ENCODE results near the gene CYS1.
"Not testable (repeated sequence)": the region's sequence is repeated elsewhere in the genome, so short reads cannot be mapped to it uniquely, and the experiment has no call there.

CYS1 gene

DNA sequence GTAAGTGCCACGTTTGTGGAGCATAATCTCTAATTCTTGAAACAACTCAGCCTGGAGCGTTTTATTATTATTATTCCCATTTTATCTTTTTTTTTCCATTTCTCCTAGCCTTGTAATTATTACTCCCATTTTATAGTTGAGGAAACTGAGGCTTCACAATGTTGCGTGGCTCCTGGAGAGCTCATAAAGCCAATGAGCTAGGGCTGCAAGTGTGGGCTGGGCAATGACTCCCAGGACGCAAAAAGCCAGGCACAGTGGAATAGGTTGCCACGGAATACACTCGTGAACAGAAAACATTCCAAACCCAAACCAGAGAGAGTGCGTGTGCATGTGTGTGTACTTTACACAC is 50.4 kb downstream of the CYS1 start:
- no peak for DNase-seq (ENCODE audit: low spot score)

DNA sequence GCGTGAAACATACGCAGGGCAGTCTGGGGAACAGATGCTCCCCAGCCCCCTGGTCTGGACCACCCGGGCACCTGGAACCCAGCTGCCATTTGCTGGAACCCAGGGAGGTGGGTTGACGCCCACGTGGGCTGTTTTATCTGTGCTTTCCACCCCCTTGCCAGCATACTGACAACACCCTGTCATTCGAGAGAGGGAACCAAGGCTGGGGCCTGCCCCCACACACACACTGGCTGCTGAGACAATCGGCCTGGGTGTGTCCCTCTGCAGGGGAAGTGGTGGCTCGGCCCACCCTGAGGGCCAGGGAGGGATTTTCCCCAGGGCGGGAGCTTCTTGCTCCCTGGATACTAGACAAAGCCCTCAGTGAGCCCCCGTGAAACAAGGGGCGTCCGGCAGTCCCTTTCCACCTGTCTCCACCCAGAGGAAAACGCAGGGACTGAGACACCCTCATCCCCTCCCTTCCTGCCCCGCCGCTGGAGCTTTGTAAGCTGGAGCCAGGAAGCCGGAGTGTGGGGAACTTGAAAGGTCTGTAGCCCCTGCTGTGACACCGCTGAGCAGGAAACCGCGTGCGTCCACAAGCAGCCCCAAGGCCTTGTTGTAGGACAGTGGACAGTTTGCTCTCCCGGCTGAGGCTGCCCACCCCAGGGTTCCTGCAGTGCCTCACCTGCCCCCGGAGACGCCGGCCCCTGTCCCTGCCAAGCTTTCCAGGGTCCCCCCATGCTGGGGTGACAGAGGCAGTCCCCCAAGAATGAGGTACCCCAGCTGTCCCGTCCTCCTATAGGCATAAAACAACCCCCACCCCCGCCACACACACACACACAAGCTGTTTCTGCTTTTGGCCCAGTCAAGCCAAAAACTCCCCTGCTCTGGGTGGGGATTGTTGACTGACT is 51.0 kb downstream of the CYS1 start:
- DNase-seq (ENCODE audit: low spot score), result peak; percentile 58

DNA sequence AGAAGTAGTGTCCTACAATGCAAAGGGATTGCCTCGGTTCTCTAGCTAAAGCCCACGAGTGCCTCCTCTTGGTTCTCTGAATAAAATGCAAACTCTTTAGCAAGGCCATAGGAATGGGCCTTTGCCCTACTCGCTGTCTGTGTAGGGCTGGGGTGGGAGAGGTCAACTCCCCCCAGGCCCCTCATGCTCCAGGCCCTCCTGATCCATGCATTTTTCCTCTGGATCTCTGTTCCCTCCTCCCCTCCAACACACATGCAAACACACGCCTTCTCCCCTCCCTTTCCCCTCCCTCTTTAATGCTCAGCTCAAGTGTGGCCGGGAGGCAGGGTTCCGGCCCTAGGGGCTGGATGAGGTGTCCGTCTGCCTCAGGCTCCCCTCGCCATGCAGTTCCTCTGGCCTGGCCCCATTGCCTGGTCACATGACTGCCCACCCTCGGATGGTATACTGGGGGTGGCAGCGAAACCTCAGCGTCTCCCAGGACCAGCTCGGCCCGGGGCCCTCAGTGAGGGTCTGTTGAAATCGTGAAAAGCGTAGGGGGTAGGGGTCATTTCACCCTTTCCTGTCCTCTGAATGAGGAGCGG is 51.7 kb downstream of the CYS1 start:
- DNase-seq (ENCODE audit: low spot score), result no peak

DNA sequence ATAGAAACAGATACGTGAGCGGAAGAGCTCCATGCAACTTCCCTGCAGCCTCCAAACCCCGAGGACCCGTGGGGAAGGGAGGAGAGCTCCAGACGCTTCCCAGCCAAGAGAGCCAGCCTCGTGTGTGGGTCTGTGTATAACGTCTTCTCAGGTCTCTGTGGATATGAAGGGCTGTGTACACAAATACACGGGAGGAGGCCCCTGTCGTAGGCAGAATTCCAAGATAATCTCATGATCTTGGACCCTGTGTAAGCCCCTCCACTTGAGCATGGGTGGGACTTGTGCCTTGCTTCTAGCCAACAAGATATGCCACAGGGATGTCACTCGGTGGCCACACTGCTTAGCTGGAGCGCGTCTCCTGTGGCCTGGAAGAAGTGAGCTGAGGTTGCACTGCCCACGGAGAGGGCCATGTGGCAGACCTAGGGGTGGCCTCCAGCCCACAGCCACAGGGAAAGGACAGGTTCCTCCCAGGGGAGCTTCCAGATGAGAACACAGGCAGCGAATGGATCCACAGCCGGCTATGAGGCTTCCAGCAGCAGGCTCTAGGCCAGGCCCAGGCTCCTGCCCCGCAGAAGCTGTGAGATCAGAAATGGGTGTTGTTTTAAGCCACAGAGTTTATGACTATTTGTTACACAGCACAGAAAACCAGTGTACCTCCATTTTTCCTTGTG is 52.4 kb downstream of the CYS1 start:
- no peak for DNase-seq (ENCODE audit: low spot score)

DNA sequence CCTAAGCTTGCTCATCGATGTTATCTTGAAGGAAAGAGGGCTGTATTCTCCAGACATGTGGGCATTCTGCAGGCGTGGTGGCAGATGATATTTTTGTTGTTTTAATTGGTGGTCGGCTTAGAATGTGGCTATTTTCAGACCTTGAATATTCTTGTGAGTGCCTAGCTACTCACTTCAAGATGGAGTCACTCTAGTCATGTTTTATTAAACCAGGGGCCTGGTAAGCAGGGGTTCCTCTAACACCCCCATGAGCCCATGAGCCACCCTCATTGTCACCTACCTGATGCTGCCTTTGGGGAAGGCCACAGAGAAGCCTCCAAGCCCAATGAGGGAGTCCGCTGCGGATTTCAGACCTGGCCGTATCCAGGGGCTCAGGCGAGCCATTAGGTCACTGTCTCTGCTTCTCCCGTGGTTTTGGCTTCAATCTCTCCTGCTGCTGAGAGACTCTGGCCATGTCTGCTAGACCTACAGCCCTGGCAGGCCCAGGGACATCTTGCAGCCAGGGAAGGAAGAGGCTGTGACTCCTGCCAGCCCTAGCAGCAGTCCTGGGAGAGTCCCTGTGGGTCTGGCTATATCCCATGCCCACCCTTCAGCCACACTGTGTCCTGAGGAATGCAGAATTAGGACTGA is 53.2 kb downstream of the CYS1 start:
- no peak for DNase-seq (ENCODE audit: low spot score)

DNA sequence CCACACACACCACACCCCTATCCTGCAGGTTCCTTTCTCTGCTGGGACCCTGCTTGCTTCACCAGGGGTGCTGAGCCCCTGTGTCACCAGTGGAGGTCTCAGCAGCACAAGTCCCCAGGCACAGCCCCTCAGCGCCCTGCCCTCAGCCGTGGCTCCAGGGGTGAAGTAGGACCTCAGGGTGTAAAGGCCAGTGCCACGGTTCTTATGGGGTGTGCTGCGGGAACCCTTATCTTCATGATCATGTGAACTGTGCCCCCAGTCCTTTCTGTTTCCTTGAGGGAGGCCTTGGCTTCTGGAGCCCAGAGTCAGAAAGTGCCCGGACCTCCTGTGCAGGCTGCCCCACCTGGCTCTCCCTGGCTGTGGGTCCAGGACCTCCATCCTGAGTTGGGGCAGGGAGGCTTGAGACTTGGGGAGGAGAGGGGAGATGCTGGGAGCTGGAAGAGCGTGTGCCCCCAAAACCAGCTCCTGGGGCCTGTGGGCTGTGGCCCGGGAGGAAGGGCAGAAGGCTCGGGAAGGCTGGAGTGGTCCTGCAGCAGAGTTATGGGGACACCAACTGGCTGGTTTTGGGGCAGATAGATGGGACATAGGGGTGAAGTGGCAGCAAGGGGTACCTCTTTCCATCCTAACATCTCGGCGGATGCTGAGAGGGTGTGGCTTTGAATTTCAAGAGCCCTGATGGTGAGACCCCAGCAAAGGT is 57.1 kb downstream of the CYS1 start:
- no peak for DNase-seq (ENCODE audit: low spot score)

DNA sequence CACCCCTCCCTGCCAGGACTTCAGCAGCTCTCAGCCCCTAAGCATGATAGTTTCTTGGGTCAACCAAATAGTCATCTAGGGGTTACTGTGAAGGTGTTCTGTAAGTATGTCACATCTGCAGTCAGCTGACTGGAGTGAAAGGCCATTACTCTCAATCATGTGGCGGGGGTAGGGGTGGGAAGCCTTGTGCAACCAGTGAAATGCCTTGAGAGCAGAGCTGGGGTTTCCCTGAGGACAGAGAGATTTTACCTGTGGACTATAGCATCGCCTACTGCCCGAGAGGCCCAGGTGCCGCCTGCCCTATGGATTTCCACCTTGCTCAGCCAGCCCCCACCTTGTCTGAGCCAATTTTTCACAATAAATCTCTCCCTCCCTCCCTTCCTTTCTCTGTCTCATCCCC is 57.8 kb downstream of the CYS1 start:
- no peak for DNase-seq (ENCODE audit: low spot score)

DNA sequence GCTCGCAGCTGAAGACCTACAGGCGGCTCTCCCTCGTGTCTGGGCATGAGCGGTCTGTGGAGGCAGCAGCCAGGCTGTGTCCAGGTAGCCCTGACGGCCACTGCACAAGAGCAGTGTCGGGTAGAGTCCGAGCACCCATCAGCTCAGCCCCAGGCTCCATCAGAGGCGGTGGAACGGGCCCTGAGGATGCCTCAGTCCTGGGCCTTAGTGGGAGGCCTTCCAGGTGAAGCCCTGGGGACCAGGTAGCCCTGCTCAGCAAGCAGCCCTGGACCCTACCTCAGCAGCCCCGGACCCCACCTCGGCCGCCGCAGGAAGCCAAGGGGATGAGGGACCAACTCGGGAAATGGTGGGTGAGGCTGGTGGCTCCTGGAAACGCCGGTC is 58.2 kb downstream of the CYS1 start:
- DNase-seq (ENCODE audit: low spot score), result no peak

DNA sequence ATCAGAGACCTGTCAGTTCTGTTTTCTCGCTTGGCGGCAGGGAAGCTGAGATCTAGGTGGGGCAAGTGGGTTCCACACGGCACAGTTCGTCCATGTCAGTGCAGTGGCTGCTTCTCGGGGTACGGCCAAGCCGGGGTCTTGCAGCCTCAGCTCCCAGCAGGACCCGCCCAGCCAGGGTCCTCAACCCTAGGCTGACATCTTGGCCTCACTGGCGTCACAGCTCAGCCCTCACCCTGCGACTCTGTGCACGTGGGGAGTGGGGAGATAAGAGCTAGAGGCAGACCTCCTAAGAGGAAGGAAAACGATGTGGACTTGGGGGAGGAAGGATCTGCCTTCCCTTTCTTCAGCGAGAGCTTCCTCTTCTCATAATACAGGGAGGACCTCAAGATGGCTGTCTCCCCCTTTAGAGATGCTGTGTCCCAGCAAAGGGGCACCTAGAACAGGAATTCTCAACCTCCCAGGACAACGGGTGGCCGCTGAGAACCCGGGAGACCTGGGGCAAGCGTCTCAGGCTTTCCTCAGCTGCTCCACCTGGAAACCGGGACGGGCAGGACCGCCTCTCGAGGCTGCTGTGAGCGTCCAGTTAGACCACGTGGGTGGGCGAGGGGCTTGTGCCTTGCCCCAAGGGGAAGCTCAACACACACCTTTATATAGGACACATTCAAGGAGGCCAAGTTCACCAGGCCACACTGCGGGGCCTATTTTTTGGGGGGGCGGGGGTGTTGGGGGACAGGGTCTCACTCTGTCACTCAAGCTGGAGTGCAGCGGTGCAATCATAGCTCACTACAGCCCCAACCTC is 60.4 kb downstream of the CYS1 start:
- no peak for DNase-seq (ENCODE audit: low spot score)

DNA sequence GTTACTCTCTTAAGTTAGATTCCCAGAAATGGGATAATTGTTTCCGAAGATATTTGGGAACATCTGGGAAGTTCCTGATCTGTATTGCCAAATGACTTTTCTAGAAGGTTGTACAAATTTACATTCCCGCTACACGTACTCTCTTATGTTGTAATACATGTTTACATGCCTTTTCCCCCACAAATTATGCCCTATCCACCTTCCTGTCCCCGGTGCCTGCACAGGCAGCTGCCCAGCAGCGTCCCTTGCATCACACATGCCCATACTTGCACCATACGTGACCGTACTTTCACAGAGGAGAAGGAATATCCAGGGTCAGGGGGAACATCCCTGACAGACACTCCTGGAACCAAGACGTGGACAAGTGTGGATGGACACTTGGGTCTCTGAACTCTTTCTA is 61.0 kb downstream of the CYS1 start:
- no peak for DNase-seq (ENCODE audit: low spot score)

DNA sequence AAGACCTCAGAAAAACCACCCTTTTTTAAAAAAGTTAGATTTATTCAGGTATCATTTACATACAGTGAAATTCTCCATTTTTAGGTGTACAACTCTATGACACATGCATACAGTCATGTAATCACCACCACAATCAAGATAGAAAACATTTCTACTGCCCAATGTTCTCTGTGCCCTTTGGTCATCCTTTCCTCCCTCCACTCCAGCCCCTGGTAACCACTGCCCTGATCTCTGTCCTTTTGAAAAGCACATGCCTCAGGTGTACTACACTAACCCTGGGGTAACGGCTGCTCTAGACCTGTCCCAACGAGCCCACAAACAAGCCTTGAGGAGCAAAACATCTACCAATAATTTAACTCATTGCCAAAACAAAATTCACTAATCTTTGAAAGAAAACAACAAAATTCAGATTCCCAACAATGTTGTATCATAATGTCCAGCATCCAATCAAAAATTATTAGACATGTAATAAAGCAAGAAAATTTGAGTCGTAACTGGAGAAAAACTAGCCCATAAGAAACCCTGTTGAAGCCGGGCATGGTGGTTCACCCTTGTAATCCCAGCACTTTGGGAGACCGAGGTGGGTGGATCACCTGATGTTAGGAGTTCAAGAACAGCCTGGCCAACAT is 62.8 kb downstream of the CYS1 start:
- DNase-seq (ENCODE audit: low spot score), result no peak

DNA sequence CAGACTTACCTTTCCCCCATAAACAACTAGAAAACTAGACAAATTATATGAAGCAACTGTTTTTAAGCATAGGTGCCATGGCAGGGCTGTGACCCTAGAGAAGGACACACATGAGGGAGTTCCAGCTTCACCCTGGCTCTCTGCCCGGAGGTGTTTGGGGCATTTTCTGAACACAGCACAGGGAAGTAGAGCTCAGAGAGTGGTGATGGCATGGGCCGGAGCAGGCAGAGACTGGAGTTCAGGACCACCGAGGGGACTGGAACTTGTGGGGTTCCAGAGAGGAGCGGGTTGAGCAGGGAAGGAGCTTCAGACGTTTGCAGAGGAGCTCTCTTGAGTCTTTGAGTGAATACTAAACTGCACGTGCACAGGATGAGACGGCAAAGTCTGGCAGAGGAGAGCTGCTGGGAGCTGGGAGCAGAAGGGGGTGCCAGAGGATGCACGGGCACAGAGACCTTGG is 63.4 kb downstream of the CYS1 start:
- DNase-seq (ENCODE audit: low spot score), result no peak

DNA sequence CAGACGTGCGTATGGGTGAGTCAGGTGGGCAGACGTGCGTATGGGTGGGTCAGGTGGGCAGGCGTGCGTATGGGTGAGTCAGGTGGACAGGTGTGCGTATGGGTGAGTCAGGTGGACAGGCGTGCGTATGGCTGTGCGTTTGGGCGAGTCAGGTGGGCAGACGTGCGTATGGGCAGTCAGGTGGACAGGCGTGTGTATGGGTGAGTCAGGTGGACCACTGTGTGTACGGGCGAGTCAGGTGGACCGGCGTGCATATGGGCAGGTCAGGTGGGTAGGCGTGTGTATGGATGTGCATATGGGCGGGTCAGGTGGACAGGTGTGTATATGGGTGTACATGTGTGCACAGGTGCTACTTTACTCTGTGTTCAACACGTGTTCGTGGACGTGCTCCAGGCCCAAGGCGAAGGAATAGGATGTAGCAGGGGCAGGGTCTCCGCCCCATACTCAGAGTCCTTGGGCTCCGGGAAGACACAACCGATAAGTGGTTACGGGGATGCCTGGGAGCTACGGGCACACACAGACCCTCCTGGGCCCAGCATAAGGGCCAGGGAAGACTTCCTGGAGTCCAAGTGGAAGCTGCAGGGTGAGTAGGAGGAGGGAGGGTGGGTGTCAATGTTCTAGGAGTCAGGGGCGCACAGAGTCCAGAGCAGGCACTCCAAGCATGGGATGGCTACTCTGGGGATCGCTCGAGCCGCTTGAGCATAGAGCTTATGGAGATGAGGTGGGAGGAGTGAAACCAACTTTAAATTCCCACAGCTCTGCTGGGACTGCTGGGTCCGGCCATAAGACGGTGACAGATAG is 64.0 kb downstream of the CYS1 start:
- DNase-seq (ENCODE audit: low spot score), result no peak

DNA sequence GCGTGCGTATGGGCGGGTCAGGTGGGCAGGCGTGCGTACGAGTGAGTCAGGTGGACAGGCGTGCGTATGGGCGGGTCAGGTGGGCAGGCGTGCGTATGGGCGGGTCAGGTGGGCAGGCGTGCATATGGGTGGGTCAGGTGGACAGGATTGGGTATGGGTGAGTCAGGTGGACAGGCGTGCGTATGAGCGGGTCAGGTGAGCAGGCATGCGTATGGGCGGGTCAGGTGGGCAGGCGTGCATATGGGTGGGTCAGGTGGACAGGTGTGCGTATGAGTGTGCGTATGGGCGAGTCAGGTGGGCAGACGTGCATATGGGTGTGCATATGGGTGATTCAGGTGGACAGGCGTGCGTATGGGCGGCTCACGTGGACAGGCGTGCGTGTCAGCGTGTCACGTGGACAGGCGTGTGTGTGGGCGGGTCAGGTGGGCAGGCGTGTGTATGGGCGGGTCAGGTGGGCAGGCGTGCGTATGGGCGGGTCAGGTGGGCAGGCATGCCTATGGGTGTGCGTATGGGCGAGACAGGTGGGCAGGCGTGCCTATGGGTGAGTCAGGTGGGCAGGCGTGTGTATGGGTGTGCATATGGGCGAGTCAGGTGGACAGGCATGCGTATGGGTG is 64.7 kb downstream of the CYS1 start:
- not testable (repeated sequence) for DNase-seq (ENCODE audit: low spot score)

DNA sequence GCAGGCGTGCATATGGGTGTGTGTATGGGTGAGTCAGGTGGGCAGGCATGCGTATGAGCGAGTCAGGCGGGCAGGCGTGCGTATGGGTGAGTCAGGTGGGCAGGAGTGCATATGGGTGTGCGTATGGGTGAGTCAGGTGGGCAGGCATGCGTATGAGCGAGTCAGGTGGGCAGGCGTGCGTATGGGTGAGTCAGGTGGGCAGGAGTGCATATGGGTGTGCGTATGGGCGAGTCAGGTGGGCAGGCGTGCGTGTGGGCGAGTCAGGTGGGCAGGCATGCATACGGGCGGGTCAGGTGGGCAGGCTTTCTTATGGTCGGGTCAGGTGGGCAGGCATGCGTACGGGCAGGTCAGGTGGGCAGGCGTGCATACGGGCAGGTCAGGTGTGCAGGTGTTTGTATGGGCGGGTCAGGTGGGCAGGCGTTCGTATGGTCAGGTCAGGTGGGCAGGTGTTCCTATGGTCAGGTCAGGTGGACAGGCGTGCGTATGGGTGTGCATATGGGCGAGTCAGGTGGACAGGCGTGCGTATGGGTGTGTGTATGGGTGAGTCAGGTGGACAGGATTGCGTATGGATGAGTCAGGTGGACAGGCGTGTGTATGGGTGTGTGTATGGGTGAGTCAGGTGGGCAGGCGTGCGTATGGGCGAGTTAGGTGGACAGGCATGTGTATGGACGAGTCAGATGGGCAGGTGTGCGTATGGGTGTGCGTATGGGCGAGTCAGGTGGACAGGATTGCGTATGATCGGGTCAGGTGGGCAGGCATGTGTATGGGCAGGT is 65.6 kb downstream of the CYS1 start:
- DNase-seq (ENCODE audit: low spot score), result no peak

DNA sequence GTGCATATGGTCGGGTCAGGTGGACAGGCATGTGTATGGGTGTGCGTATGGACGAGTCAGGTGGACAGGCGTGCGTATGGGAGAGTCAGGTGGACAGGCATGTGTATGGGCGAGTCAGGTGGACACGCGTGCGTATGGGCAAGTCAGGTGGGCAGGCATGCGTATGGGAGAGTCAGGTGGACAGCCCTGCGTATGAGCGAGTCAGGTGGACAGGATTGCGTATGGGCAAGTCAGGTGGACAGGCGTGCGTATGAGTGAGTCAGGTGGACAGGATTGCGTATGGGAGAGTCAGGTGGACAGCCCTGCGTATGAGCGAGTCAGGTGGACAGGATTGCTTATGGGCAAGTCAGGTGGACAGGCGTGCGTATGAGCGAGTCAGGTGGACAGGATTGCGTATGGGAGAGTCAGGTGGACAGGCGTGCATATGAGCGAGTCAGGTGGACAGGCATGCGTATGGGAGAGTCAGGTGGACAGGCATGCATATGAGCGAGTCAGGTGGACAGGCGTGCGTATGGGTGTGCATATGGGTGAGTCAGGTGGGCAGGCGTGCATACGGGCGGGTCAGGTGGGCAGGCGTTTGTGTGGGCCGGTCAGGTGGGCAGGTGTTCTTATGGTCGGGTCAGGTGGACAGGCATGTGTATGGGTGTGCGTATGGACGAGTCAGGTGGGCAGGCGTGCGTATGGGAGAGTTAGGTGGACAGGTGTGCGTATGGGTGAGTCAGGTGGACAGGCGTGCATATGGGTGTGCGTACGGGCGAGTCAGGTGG is 66.4 kb downstream of the CYS1 start:
- DNase-seq (ENCODE audit: low spot score), result not testable (repeated sequence)

DNA sequence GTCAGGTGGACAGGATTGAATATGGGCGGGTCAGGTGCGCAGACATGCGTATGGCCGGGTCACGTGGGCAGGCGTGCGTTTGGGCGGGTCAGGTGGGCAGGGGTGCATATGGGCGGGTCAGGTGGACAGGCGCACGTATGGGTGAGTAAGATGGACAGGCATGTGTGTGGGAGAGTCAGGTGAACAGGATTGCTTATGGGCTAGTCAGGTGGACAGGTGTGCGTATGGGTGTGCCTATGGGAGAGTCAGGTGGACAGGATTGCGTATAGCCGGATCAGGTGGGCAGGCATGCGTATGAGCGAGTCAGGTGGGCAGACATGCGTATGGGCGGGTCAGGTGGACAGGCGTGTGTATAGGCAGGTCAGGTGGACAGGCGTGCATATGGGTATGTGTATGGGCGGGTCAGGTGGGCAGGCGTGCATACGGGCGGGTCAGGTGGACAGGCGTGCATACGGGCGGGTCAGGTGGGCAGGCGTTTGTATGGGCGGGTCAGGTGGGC is 67.2 kb downstream of the CYS1 start:
- no peak for DNase-seq (ENCODE audit: low spot score)
